OCI-LY1 (cell line): ENCODE measurements around the gene DMAP1.

ENCODE experiments used
- H2AFZ ChIP-seq: fragments of 200-600 bp; sonication (generic), shearing (Covaris generic); 2 replicates; pipeline ENCODE4 v1.6.0; 2014; ENCODE audit warnings: antibody characterized with exemption, mild to moderate bottlenecking, low read length
- H3F3A ChIP-seq: fragments of 200-600 bp; sonication (generic), shearing (Covaris generic); 2 replicates; pipeline ENCODE4 v1.6.0; 2014; ENCODE audit warnings: mild to moderate bottlenecking, antibody characterized with exemption, low read length, moderate library complexity; ENCODE audit not compliant: insufficient read depth
- H3K27ac ChIP-seq: fragments of 200-600 bp; sonication (generic); 2 replicates; pipeline ENCODE4 v1.5.1; 2014; ENCODE audit warnings: low read length, mixed run types, mild to moderate bottlenecking, low read depth; ENCODE audit not compliant: poor library complexity, severe bottlenecking
- H3K27me3 ChIP-seq: fragments of 200-600 bp; sonication (generic); 2 replicates; pipeline ENCODE4 v1.6.0; 2014; ENCODE audit warnings: antibody characterized with exemption, mild to moderate bottlenecking, low read length, moderate library complexity; ENCODE audit not compliant: insufficient read depth
- H3K36me3 ChIP-seq: fragments of 200-600 bp; sonication (generic); 2 replicates; pipeline ENCODE4 v1.6.1; 2014; ENCODE audit warnings: mild to moderate bottlenecking, antibody characterized with exemption, low read length, moderate library complexity, mixed read lengths; ENCODE audit not compliant: insufficient read depth
- H3K4me1 ChIP-seq: fragments of 200-600 bp; sonication (generic); 2 replicates; pipeline ENCODE4 v1.5.1; 2014; ENCODE audit warnings: mild to moderate bottlenecking, low read length, moderate library complexity; ENCODE audit not compliant: insufficient read depth, severe bottlenecking
- H3K4me2 ChIP-seq: fragments of 200-600 bp; sonication (generic), shearing (Covaris generic); 2 replicates; pipeline ENCODE4 v1.6.1; 2014; ENCODE audit warnings: low read length
- H3K4me3 ChIP-seq: fragments of 200-600 bp; sonication (generic); 2 replicates; pipeline ENCODE4 v1.5.1; 2014; ENCODE audit warnings: low read length, low read depth, mild to moderate bottlenecking, mixed read lengths; ENCODE audit not compliant: poor library complexity, severe bottlenecking
- H3K79me2 ChIP-seq: fragments of 200-600 bp; shearing (Covaris generic); 2 replicates; pipeline ENCODE4 v1.6.1; 2016; ENCODE audit warnings: mixed run types, low read length, mixed read lengths; ENCODE audit not compliant: insufficient read depth
- H3K9ac ChIP-seq: fragments of 200-600 bp; sonication (generic), shearing (Covaris generic); 2 replicates; pipeline ENCODE4 v1.6.1; 2014; ENCODE audit warnings: mild to moderate bottlenecking, low read length, mixed read lengths
- H3K9me2 ChIP-seq: fragments of 200-600 bp; sonication (generic), shearing (Covaris generic); 2 replicates; pipeline ENCODE4 v1.6.1; 2014; ENCODE audit warnings: low read depth, mild to moderate bottlenecking, low read length, mixed read lengths
- H3K9me3 ChIP-seq: fragments of 200-600 bp; shearing (Covaris generic); 2 replicates; pipeline ENCODE4 v1.6.1; 2014; ENCODE audit warnings: low read length, mixed read lengths
- H4K20me1 ChIP-seq: fragments of 200-600 bp; sonication (generic), shearing (Covaris generic); 2 replicates; pipeline ENCODE4 v1.6.0; 2016; ENCODE audit warnings: mild to moderate bottlenecking, low read length; ENCODE audit not compliant: insufficient read depth
- EZH2 ChIP-seq: fragments of 200-600 bp; sonication (generic), shearing (Covaris generic); IDR thresholded peaks from 2 replicates; pipeline ENCODE4 v1.8.0; 2017; ENCODE audit warnings: borderline replicate concordance, mixed run types, mild to moderate bottlenecking, antibody characterized with exemption, low read length, moderate library complexity, mixed read lengths
- TF ChIP-seq, protein P1 (sequence below): fragments of 200-600 bp; sonication (generic), shearing (Covaris generic); IDR thresholded peaks from 2 replicates; pipeline ENCODE4 v1.5.1; 2017; ENCODE audit warnings: mild to moderate bottlenecking, antibody characterized with exemption, low read length, moderate library complexity, mixed read lengths

DMAP1 gene

DNA sequence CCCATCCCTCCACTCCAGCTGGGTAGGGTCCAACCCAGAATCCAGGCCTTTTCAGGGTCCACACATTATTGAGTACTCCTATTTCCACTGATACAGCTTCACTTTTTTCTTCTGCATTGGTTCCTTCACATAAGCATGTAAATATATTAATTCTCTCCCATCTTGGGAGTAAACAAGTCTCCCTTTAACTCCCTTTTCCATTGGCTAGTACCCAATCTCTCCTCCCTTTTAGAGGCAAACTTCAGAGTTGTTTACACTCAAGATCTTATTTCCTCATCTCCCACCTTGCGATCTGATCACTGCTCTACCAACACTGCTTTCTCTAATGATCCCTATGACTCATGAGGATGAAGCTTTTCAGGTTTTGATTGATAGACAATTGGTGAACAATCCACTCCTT, 20.3 kb downstream of the DMAP1 start:
- Histone ChIP-seq H4K20me1 (no peaks in the 10 kb centered on the region), H3K9ac (no peak overlapping the region), H3K27me3 (no peaks in the 10 kb centered on the region), H3K4me3 (no peak overlapping the region), H3K36me3 (peaks cover 5% of the 10 kb centered on the region; the same call in 1 of the 2 replicates), H3K79me2 (no peaks in the 10 kb centered on the region), H2AFZ (no peak overlapping the region), H3K4me1 (no peaks in the 10 kb centered on the region), H3K27ac (no peak overlapping the region), H3K9me3 (no peaks in the 10 kb centered on the region), H3F3A (no peaks in the 10 kb centered on the region), H3K4me2 (no peak overlapping the region), H3K9me2 (no peaks in the 10 kb centered on the region)
- TF ChIP-seq EZH2, result no peak
- TF ChIP-seq, protein P1, sequence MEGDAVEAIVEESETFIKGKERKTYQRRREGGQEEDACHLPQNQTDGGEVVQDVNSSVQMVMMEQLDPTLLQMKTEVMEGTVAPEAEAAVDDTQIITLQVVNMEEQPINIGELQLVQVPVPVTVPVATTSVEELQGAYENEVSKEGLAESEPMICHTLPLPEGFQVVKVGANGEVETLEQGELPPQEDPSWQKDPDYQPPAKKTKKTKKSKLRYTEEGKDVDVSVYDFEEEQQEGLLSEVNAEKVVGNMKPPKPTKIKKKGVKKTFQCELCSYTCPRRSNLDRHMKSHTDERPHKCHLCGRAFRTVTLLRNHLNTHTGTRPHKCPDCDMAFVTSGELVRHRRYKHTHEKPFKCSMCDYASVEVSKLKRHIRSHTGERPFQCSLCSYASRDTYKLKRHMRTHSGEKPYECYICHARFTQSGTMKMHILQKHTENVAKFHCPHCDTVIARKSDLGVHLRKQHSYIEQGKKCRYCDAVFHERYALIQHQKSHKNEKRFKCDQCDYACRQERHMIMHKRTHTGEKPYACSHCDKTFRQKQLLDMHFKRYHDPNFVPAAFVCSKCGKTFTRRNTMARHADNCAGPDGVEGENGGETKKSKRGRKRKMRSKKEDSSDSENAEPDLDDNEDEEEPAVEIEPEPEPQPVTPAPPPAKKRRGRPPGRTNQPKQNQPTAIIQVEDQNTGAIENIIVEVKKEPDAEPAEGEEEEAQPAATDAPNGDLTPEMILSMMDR, result no peak

DNA sequence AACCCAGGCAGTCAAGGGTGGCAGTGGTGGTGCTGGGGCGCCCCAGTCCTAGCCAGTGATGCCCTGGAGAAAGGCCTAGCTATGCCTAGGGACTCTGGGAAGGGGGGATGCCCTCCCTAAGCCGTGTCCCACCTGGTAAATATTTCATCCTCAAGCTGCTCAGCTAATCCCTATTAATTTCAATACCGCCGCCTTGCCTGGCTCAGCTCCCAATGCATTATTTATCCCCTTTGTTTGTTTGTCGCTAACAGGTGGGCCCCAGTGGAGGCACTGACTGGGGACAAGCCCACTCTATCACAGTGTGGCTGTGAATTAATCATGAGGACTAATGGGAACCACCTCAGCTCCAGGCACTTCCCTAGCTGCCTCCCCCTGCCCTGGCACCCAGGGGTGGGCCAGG, 22.5 kb downstream of the DMAP1 start:
- Histone ChIP-seq H3K9me2 (no peaks in the 10 kb centered on the region), H4K20me1 (no peaks in the 10 kb centered on the region), H3K9me3 (no peaks in the 10 kb centered on the region), H2AFZ (no peak overlapping the region), H3K4me3 (no peak overlapping the region), H3K4me1 (no peaks in the 10 kb centered on the region), H3K79me2 (no peaks in the 10 kb centered on the region), H3K27me3 (no peaks in the 10 kb centered on the region), H3K36me3 (peaks cover 5% of the 10 kb centered on the region; the same call in 1 of the 2 replicates), H3K9ac (no peak overlapping the region), H3K27ac (no peak overlapping the region), H3F3A (no peaks in the 10 kb centered on the region), H3K4me2 (no peak overlapping the region)
- TF ChIP-seq, protein P1, result no peak
- no peak for TF ChIP-seq EZH2

DNA sequence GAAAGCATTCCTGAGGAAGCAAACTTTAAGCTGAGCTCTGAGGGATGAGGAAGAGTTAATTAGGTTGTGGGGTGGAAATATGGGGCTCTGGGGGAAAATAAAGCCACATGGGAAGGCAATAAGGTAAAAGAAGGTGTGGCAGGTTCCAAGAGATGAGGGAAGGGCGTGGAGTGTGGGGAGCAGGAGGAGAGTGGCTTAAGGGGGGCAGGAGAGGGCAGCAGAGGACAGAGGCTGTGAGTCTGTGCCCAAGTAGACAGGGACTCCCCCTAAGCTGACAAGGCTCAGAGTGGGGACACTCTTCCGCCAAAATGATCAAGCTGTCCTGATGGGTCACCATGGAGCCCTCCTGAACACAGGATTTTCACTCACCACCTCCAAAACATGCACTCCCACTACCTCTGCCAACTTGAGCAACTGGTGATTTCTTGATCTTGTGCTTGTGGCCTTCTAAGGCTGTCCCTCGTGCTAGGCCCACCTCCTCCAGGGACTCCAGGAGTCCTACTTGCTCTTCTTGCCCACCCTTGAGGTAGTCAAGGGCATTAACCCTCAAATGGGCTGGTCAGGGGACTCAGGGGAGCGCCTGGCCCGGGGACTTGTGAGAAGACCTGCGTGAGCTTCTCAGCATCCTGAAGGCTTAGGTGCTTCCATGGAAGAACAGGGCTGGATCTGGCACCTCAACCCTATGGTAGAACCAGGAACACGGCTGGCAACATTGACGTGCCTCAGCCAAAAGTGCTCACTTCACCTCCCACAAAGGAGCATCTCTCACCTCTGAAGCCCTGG, 23.4 kb downstream of the DMAP1 start:
- no peaks in the 10 kb centered on the region for H4K20me1 ChIP-seq

More for the DNA sequence above, 23.4 kb downstream of the DMAP1 start:
- Histone ChIP-seq H3K4me3 (no peak overlapping the region), H3K27me3 (no peaks in the 10 kb centered on the region), H3K4me2 (no peak overlapping the region), H3K27ac (no peak overlapping the region), H3K9ac (no peak overlapping the region), H3K4me1 (no peaks in the 10 kb centered on the region), H3K79me2 (no peaks in the 10 kb centered on the region), H3F3A (no peaks in the 10 kb centered on the region), H3K9me3 (no peaks in the 10 kb centered on the region), H3K36me3 (peaks cover 4% of the 10 kb centered on the region; the same call in 1 of the 2 replicates), H3K9me2 (no peaks in the 10 kb centered on the region), H2AFZ (no peak overlapping the region)
- no peak for TF ChIP-seq EZH2
- TF ChIP-seq, protein P1, result no peak
